Endothelial cell of umbilical vein (primary cell): ENCODE data around the gene TLR9.

ENCODE experiments used
- EZH2 ChIP-seq: IDR thresholded peaks from 2 replicates; pipeline ENCODE4 v1.6.1; 2012; ENCODE audit warnings: borderline replicate concordance, low read depth, mild to moderate bottlenecking, moderate library complexity, low read length, inconsistent platforms; ENCODE audit not compliant: severe bottlenecking
- FOS ChIP-seq: IDR thresholded peaks from 2 replicates; pipeline ENCODE4 v1.6.1; 2011; ENCODE audit warnings: mild to moderate bottlenecking, low read length, moderate library complexity, borderline replicate concordance; ENCODE audit not compliant: insufficient read depth
- GATA2 ChIP-seq: IDR thresholded peaks from 2 replicates; pipeline ENCODE4 v1.7.0; 2011; ENCODE audit warnings: low read depth, mild to moderate bottlenecking, moderate library complexity, mixed read lengths, low read length; ENCODE audit not compliant: insufficient read length, insufficient read depth
- JUN ChIP-seq: IDR thresholded peaks from 2 replicates; pipeline ENCODE4 v1.6.1; 2011; ENCODE audit warnings: borderline replicate concordance, low read depth; ENCODE audit not compliant: insufficient read length, insufficient read depth
- MYC ChIP-seq: IDR thresholded peaks from one replicate; pipeline ENCODE4 v1.6.1; 2011; ENCODE audit warnings: mild to moderate bottlenecking, low read depth, low read length
- POLR2A ChIP-seq: IDR thresholded peaks from 2 replicates; pipeline ENCODE4 v1.6.1; 2012; ENCODE audit warnings: low read depth, mild to moderate bottlenecking, control low read depth, low read length
- POLR2AphosphoS5 ChIP-seq: IDR thresholded peaks from 2 replicates; pipeline ENCODE4 v1.6.1; 2012; ENCODE audit warnings: low read depth, mild to moderate bottlenecking, control low read depth, low read length, moderate library complexity; ENCODE audit not compliant: insufficient read depth
- TF ChIP-seq, protein P1 (sequence below), 2 donors: IDR thresholded peaks; 1 replicate in 1 of 2; 2 replicates in 1 of 2; pipeline ENCODE4 v1.5.1; 2011; ENCODE audit warnings: low read length in 2 of 2, mild to moderate bottlenecking in 2 of 2, moderate library complexity in 2 of 2, control low read depth in 1 of 2, inconsistent platforms in 1 of 2, low read depth in 1 of 2; ENCODE audit not compliant: insufficient read depth in 1 of 2; ENCODE audit errors: extremely low read depth in 1 of 2
- TF ChIP-seq, protein P2 (sequence below): IDR thresholded peaks from 2 replicates; pipeline ENCODE4 v1.6.1; 2011; ENCODE audit not compliant: insufficient read depth, insufficient read length

DNA sequence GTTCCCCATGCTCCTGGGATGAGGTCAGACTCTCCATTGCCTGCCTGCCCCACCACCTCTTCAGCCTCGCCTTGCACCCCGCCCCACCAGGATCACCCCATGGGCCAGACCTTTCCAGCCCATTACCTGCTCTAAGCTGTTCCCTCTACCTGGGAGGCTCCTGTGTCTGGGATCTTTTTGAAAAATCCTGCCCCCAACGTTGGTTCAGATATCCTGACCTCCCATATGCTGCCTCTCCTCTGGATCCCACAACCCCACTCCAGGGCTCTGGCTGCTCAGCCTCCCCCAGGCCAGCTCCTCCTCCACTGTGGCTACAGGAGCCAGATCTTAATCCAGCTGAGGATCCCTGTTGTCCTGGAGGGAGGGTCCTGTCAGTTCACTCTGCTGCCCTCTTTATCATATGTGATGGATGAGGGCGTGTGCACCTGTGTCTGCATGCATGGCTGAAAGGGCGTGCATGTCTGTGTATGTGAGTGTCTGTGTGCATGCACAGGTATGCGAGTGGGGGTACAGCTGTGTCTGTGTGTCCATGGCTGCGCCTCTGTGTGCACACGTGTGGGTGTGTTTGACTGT lies 49.2 kb downstream of the TLR9 start:
- TF ChIP-seq, protein P1, sequence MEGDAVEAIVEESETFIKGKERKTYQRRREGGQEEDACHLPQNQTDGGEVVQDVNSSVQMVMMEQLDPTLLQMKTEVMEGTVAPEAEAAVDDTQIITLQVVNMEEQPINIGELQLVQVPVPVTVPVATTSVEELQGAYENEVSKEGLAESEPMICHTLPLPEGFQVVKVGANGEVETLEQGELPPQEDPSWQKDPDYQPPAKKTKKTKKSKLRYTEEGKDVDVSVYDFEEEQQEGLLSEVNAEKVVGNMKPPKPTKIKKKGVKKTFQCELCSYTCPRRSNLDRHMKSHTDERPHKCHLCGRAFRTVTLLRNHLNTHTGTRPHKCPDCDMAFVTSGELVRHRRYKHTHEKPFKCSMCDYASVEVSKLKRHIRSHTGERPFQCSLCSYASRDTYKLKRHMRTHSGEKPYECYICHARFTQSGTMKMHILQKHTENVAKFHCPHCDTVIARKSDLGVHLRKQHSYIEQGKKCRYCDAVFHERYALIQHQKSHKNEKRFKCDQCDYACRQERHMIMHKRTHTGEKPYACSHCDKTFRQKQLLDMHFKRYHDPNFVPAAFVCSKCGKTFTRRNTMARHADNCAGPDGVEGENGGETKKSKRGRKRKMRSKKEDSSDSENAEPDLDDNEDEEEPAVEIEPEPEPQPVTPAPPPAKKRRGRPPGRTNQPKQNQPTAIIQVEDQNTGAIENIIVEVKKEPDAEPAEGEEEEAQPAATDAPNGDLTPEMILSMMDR (IDR thresholded peaks at IDR 0.05; ENCODE audit: extremely low read depth in 1 of 2, insufficient read depth in 1 of 2, low read depth in 1 of 2, low read length in 2 of 2): no peak
- TF ChIP-seq EZH2 (no peak), POLR2AphosphoS5 (no peak), POLR2A (no peak), JUN (no peak), FOS (no peak), MYC (no peak), GATA2 (no peak)
- TF ChIP-seq, protein P2, sequence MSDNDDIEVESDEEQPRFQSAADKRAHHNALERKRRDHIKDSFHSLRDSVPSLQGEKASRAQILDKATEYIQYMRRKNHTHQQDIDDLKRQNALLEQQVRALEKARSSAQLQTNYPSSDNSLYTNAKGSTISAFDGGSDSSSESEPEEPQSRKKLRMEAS: no peak
